Measurements from ENCODE around the gene PHACTR2. TPM values are rescaled to one million over a fixed set of nuclear protein-coding genes. Genes with fewer than 3 reads are reported as not detected.

The PHACTR2 gene
- total and polyA plus RNA-seq, 3 donors from 2014 or later = 18.3 to 121 (median 102) TPM

DNA sequence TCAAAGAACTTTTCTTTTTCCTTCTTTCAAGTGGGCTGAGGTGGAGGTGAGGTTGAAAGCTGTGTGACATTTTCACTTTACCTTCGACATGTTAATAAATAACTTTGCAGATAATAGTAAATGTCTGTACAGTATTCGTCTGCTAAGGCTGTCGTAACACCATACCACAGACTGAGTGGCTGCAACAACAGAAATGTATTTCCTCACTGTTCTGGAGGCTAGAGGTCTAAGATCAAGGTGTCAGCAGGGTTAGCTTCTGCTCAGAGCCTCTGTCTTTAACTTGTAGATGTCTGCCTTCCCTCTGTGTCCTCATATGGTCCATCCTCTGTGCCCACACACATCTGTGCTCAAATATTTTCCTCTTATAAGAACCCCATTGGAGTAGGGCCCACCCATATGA lies 14.9 kb downstream of the PHACTR2 start:
- Histone ChIP-seq H3K36me3 (ENCODE audit: low read depth, missing control alignments) (no peaks in the 10 kb centered on the region), H3K27ac (peak overlapping the region in 1 of 2 donors; percentile 38), H3K4me3 (no peak overlapping the region), H3K27me3 (no peaks in the 10 kb centered on the region), H3K9me3 (no peaks in the 10 kb centered on the region), H3K4me1 (peaks cover 54% of the 10 kb centered on the region)
- intact Hi-C loops (cut with DNase I; ENCODE audit: low total_unique reads) = no loop called here
- no peak for TF ChIP-seq CTCF (IDR thresholded peaks at IDR 0.05)
- TF ChIP-seq POLR2A (IDR thresholded peaks at IDR 0.05) = no peak
- DNase-seq = no peak
- WGBS, 2 donors = 76 to 83% methylated on average over 3 of the region's 3 CpGs

GRCh38 chr6:143694013-143694412 lies 16.2 kb downstream of the PHACTR2 start:
- intact Hi-C loops (cut with DNase I; ENCODE audit: low total_unique reads) = no loop called here
- 87 to 90% methylated on average over 2 of the region's 2 CpGs for WGBS, 2 donors

GRCh38 chr6:143694560-143694959 lies 16.8 kb downstream of the PHACTR2 start:
- Histone ChIP-seq H3K4me3 (no peak overlapping the region), H3K4me1 (peaks cover 67% of the 10 kb centered on the region), H3K27me3 (no peaks in the 10 kb centered on the region), H3K27ac (peak overlapping the region in 1 of 2 donors; percentile 68), H3K36me3 (ENCODE audit: low read depth, missing control alignments) (no peaks in the 10 kb centered on the region), H3K9me3 (no peaks in the 10 kb centered on the region)
- no peak for TF ChIP-seq POLR2A (IDR thresholded peaks at IDR 0.05)
- no peak for TF ChIP-seq CTCF (IDR thresholded peaks at IDR 0.05)
- intact Hi-C loops (cut with DNase I; ENCODE audit: low total_unique reads) = no loop called here
- 82 to 84% methylated on average over 7 of the region's 7 CpGs for WGBS, 2 donors
- no peak for DNase-seq

More at GRCh38 chr6:143694013-143694412, 16.2 kb downstream of the PHACTR2 start:
- Histone ChIP-seq H3K4me3 (no peak overlapping the region), H3K9me3 (no peaks in the 10 kb centered on the region), H3K27ac (no peak overlapping the region), H3K36me3 (ENCODE audit: low read depth, missing control alignments) (no peaks in the 10 kb centered on the region), H3K27me3 (no peaks in the 10 kb centered on the region), H3K4me1 (peaks cover 62% of the 10 kb centered on the region)
- no peak for DNase-seq
- no peak for TF ChIP-seq POLR2A (IDR thresholded peaks at IDR 0.05)
- no peak for TF ChIP-seq CTCF (IDR thresholded peaks at IDR 0.05)

GRCh38 chr6:143695130-143695968 lies 17.6 kb downstream of the PHACTR2 start:
- H3K27me3 ChIP-seq = no peaks in the 10 kb centered on the region
- H3K9me3 ChIP-seq = no peaks in the 10 kb centered on the region
- 54 to 60% methylated on average over 7 of the region's 7 CpGs for WGBS, 2 donors
- H3K4me3 ChIP-seq = no peak overlapping the region
- intact Hi-C loops (cut with DNase I; ENCODE audit: low total_unique reads) = no loop called here
- H3K27ac ChIP-seq = peak overlapping the region in 1 of 2 donors; percentile 68
- DNase-seq = no peak
- H3K4me1 ChIP-seq = peaks cover 66% of the 10 kb centered on the region
- TF ChIP-seq POLR2A (IDR thresholded peaks at IDR 0.05) = no peak
- TF ChIP-seq CTCF (IDR thresholded peaks at IDR 0.05) = no peak
- H3K36me3 ChIP-seq (ENCODE audit: low read depth, missing control alignments) = no peaks in the 10 kb centered on the region

Measured in testis (tissue), 3 donors.